ENCODE data around the gene RHOJ.

DNA sequence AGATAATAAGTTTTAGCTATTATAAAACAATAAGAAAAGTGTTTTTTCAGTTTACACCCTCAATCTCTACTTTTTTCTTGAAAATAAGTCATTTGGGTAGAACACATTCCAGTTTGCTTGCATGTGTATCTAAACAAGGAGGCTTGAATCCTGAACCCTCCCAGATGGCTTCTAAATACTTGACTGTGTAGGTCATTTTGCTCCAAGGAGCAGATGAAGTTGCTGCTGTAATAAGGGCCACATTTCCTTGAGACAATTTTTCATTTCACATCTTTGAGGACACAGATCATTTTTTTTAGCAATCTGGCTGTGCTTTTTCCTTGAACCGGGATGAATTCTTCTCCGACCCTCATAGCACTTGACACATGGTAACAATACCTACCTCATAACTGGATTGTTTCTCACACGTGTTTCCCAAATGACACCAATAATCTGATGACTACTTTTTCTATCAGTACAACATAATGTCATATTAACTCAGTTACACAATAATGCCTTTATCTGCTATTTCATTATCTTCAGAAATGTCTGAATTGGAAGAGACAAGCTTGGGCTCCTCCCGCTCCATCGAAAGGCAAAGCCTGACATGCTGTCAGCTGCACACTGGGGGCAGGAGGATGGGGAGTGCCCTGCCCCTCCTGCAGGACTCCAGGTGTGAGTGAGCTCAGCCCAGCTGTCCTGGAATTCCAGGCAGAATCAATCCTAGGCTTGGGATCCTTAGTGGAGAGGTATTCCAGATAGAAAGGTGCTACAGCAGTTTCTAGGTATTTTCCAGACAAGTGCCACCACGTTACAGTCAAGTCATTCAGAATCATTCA lies 83.6 kb downstream of the RHOJ start:
- TF ChIP-seq, protein P1, sequence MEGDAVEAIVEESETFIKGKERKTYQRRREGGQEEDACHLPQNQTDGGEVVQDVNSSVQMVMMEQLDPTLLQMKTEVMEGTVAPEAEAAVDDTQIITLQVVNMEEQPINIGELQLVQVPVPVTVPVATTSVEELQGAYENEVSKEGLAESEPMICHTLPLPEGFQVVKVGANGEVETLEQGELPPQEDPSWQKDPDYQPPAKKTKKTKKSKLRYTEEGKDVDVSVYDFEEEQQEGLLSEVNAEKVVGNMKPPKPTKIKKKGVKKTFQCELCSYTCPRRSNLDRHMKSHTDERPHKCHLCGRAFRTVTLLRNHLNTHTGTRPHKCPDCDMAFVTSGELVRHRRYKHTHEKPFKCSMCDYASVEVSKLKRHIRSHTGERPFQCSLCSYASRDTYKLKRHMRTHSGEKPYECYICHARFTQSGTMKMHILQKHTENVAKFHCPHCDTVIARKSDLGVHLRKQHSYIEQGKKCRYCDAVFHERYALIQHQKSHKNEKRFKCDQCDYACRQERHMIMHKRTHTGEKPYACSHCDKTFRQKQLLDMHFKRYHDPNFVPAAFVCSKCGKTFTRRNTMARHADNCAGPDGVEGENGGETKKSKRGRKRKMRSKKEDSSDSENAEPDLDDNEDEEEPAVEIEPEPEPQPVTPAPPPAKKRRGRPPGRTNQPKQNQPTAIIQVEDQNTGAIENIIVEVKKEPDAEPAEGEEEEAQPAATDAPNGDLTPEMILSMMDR (IDR thresholded peaks at IDR 0.05; ENCODE audit: poor library complexity), result no peak
- no peak for TF ChIP-seq EZH2 (IDR thresholded peaks at IDR 0.05; ENCODE audit: borderline replicate concordance)

Measured in hepatocyte (in vitro differentiated cells).